Thyroid gland (tissue), 4 donors: Measurements from ENCODE around the gene BRD4.

Experiments
- CTCF ChIP-seq, 6 experiments: fragments of 200-600 bp in 3 of 6; fragments of 450-650 bp in 3 of 6; sonication (generic) in 3 of 6; IDR thresholded peaks; one replicate each; pipeline ENCODE4 v1.5.1; 2016 to 2019; ENCODE audit warnings: antibody characterized with exemption in 6 of 6, mild to moderate bottlenecking in 2 of 6, inconsistent platforms in 1 of 6, moderate library complexity in 1 of 6
- POLR2A ChIP-seq, 2 donors: fragments of 450-650 bp; IDR thresholded peaks; one replicate each; pipeline ENCODE4 v1.6.1; 2017; ENCODE audit warnings: antibody characterized with exemption in 2 of 2, mild to moderate bottlenecking in 2 of 2, moderate library complexity in 1 of 2

GRCh38 chr19:15240515-15240914 is 91.8 kb downstream of the BRD4 start:
- TF ChIP-seq CTCF (IDR thresholded peaks at IDR 0.05): no peak
- no peak for TF ChIP-seq POLR2A (IDR thresholded peaks at IDR 0.05)
